GM18526 (cell line): ENCODE data around the gene EPHX1.

Source experiments
- POLR2A ChIP-seq: IDR thresholded peaks from 3 replicates; pipeline ENCODE4 v1.6.1; 2011; ENCODE audit not compliant: insufficient read length; ENCODE audit errors: extremely low read depth

Gene EPHX1

DNA sequence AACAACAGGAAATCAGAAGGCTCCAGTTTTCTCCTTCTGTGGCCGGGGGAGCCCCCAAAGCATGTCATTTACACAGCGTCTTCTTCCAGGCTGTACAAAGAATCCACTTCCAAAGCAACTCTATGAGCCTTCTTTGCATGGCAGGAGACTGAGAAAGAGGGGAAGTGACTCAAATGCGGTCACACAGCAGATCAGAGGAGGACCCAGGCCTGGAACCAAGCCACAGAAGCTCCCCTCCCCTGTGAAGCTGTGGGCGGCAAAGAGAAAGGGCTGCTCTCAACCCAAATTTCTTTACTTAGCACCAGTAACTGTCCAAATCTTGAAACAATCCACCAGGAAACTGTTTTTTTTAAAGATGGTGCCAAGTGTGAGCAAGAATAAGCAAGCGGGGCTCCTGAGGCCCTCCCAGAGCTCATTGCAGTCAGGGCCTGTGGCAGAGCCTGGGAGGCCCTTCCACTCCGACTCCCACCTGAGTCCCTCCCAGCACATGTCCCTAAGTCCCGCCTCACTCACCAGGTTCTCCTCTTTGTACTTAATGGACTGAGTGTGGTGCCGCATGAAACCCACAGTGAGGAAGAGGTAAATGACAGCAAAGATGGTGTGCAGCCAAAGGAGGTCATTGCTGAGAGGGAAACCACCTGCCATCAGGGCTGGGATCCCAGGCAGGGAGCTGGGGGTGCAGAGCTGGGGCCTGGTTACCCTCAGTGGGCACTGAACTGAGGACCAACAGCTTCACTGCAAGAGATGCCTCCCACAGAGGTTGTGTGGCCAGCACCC is 56.3 kb downstream of the EPHX1 start:
- no peak for TF ChIP-seq POLR2A

DNA sequence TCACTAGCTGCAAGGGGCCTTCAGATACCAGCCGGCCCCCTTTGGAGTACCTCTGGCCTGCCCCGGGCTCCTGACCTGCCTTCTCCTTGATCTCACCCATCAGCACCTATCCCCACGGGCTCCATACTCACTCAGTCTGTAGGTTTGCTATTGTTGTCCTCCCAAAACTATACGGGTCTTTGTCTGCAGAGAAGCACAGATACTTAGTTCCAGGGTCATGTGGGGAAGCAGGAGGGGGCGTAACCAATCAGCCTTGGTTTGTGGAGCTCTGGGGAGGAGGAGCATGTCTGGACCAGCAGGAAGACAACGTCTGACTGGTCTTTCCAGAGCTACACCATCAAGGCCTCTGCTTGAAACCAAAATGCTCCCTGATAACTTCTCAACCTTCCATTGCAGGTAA is 57.1 kb downstream of the EPHX1 start:
- no peak for TF ChIP-seq POLR2A

GRCh38 chr1:225868631-225869330 is 58.9 kb downstream of the EPHX1 start:
- no peak for TF ChIP-seq POLR2A

- no peak for TF ChIP-seq POLR2A
Measured at GRCh38 chr1:225870911-225871310, 61.0 kb downstream of the EPHX1 start.

DNA sequence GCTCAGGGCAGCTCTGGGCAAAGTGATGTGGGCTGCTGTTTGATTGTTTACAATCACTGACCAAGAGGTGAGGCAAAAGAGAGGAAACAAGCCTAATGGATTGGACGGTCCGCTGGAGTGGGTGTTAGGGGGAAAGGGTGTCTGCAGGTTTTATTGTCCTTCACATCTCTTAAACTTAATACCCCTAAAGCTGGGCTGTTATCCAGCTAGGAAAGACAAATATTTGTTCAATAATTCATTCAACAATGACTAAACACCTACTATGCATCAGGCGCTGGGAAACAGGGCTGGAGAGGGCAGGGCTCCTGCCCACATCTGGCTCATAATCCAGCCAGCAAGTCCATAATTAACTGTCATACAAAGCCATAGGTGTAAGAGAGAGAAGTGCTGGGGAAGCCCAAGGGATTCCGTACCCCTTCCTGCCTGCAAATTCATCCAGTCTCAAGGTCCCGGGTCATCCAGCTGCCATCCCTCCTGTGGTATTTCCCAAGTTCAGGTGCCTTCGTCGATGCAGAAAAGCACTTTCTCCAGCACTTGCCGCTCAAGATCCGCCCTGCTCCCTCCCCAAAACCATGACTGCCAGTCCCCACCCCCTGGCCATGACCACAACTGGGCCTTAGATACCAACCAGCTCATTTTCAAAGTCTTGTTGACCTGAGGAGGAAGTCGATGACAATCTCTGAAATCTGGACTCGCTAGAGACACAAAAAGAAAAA is 61.6 kb downstream of the EPHX1 start:
- no peak for TF ChIP-seq POLR2A

DNA sequence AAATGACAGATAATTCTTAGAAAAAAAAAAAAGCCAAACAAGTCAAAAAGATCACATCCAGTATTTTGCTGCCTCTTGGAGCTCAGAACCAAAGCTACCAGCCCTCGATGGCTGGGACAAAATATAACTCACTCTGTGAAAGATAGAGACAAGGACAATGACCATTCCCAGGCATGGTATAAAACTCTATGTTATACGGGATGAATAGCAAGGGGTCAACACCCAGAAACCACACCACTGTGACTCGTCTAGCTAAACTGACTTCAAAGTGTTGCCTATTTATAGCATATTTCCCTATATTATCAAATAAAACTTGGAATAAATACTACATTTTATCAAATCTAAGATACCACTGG is 62.1 kb downstream of the EPHX1 start:
- no peak for TF ChIP-seq POLR2A

DNA sequence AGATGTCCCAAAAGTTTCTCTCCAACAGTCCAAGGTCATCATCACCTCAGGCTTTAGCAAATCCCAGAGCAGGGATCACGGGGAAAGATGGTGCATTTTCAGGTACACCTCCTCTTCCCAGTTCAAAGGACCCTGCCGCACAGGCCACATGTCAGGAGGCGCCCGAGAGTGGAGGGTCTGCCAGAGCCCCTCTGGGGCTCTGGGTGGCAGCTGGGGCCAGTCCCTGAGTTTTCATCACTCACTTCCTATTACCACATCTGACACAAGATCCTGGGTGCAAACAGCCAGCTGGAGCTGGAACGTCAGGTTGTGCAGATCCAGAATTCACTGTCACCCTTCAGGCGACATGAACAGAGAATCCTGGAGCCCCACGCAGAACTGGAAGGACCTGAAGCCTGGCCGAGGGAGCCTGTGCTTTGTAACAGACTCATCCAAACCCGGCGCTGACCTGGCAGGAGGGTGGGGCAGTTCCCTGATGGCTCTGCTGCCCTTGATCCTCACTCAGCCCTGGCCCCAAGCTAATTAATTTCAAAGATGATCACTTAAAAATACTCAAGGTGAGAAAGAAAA is 63.4 kb downstream of the EPHX1 start:
- TF ChIP-seq POLR2A, result no peak

- no peak for TF ChIP-seq POLR2A
Measured at GRCh38 chr1:225874431-225874830, 64.5 kb downstream of the EPHX1 start.

DNA sequence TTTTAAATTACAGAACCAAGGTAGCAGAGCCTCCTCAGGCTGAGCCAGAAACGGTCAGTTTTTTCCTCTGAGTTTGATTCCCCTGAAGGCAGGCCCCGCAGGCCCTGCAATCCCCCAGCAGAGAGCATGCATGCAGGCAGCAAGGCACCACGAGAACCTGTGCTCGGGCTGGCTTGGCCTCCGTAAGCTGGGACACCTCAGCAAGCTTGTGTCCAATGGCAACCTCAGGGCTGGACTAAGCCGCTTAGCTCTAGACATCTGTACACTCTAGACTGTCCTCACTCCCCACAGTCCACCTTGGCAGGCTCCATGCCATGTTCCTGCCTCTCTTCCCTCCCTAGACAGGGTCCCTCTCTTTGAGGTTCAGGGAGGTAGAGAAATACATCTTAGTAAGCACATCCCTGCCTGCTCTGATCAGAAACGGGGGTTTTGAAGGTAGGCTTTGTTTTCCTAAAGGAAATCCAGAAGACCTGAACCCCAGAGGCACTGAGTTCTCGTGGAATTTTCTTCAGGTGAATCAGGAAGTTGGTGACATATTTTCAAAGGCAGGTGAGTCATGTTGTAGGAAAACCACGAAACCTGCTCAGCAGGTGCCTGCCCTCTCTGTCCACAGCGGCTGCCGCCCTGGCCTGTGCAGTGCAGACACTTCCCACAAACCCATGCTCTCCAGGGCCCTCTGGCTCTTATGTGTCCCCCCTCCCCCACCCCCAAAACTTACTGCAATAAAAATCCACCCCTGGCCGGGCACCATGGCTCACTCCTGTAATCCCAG is 65.3 kb downstream of the EPHX1 start:
- no peak for TF ChIP-seq POLR2A

GRCh38 chr1:225876900-225877510 is 67.1 kb downstream of the EPHX1 start:
- TF ChIP-seq POLR2A, result no peak

DNA sequence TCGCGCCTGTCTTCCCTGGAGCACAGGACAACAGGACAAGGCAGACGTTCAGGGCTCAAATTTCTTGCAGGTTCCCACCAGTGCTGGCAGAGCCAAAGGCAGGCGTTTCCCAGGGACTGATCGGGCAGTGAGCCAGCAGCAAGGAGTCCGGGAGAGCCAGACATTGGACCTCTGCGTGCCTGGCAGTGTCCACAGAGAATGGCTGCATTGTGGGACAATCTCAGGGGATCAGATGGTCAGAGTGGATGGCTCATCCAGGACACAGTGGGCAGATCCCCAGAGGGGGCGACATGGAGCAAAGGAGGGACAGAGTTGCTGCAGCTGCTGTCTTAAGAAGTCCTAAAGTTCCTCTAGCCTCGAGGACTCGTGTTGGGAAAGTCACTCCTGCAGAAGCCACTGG is 67.7 kb downstream of the EPHX1 start:
- no peak for TF ChIP-seq POLR2A

DNA sequence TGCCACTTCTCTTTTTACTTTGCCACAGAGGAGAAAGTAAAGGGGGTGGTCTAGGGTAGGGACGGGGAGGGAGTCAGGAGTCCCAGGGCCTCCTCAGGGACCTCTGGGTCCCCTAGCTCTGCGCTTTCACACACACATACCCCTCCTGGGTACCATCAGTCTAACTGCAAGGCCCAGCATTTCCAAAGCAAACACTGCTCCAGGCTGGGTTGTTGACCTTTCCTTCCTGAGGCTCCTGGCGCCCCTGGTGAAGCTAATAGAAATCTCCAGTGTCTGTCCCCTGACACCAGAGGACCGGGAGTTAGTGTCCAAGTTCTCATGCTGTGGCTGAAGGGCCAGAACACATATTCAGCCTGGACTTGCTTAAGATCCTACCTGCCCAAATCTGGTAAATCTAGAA is 68.4 kb downstream of the EPHX1 start:
- no peak for TF ChIP-seq POLR2A

- no peak for TF ChIP-seq POLR2A
Measured at GRCh38 chr1:225879521-225880221, 69.7 kb downstream of the EPHX1 start.

DNA sequence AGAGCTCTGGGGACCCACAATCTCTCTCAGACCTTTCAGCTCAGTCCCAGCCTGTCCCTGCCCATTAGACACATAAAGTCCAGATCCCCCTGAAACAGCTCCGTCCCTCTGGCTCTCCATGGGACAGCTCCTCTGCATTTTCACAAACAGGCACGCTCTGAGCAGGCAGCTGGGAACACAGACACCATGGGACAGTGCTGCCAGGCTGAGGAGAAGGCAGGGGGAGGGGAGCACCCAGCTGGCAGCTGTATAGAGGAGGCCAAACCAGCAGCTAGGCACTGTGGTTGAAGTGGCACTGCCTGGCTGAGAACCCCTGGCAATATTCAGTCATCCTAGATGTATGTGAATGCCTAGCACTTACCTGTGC is 70.3 kb downstream of the EPHX1 start:
- TF ChIP-seq POLR2A, result no peak
